ENCODE measurements around the gene RAD51AP1.
A peak's percentile ranks its signal among the peaks of the same experiment; 100 is the strongest.

The RAD51AP1 gene

GRCh38 chr12:4530160-4530559 is 8.5 kb upstream of the RAD51AP1 start:
- TF ChIP-seq, protein P1, sequence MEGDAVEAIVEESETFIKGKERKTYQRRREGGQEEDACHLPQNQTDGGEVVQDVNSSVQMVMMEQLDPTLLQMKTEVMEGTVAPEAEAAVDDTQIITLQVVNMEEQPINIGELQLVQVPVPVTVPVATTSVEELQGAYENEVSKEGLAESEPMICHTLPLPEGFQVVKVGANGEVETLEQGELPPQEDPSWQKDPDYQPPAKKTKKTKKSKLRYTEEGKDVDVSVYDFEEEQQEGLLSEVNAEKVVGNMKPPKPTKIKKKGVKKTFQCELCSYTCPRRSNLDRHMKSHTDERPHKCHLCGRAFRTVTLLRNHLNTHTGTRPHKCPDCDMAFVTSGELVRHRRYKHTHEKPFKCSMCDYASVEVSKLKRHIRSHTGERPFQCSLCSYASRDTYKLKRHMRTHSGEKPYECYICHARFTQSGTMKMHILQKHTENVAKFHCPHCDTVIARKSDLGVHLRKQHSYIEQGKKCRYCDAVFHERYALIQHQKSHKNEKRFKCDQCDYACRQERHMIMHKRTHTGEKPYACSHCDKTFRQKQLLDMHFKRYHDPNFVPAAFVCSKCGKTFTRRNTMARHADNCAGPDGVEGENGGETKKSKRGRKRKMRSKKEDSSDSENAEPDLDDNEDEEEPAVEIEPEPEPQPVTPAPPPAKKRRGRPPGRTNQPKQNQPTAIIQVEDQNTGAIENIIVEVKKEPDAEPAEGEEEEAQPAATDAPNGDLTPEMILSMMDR (IDR thresholded peaks at IDR 0.05; ENCODE audit: extremely low read depth, insufficient read depth, missing control alignments) = no peak
- in situ Hi-C loops (cut with MboI; ENCODE audit: low pct_unique_long_range_greater_than_20kb, low sequenced_read_pairs, unreplicated experiment) = loop anchor here (5.0 to 25.0 kb wide), 2 partner anchors 173 to 643 kb away; no protein-coding TSS in a partner anchor
- DNase-seq (ENCODE audit: low spot score) = no peak

DNA sequence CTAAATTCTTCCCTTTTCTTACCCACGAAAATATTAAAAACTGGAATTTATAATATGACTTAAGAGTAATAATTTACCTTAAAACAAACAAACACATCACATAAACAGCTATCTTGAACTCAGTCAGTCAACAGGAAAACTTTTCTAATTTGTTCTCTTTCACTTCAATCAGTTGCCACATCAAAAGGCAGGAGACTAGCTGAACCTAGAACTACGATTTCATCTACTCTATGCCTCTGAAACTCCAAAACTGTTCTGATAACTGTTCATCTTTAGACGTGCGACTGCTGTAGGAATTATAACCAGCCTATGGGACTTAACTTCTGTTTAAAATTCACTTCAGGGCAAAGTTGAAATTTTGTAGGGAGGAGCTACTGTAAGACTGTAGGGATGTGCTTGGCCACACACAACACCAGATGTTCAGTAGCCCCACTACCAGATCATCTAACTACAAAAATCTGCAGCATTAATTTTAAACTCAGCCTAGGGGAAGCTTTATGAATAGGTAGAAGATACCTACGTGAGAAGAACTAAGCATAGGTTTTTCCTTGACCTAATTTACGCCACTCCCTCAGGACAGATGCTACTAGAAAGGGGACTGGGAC is 7.6 kb upstream of the RAD51AP1 start:
- in situ Hi-C loops (cut with MboI; ENCODE audit: low pct_unique_long_range_greater_than_20kb, low sequenced_read_pairs, unreplicated experiment) = loop anchor here (5.0 to 25.0 kb wide), 2 partner anchors 174 to 644 kb away; no protein-coding TSS in a partner anchor
- DNase-seq (ENCODE audit: low spot score) = no peak
- TF ChIP-seq, protein P1 (IDR thresholded peaks at IDR 0.05; ENCODE audit: extremely low read depth, insufficient read depth, missing control alignments) = no peak

GRCh38 chr12:4535092-4535491 is 3.6 kb upstream of the RAD51AP1 start:
- TF ChIP-seq, protein P1 (IDR thresholded peaks at IDR 0.05; ENCODE audit: extremely low read depth, insufficient read depth, missing control alignments) = no peak
- in situ Hi-C loops (cut with MboI; ENCODE audit: low pct_unique_long_range_greater_than_20kb, low sequenced_read_pairs, unreplicated experiment) = loop anchor here (25.0 kb wide), 1 partner anchor 648 kb away; no protein-coding TSS in a partner anchor
- peak; percentile 7 for DNase-seq (ENCODE audit: low spot score)

DNA sequence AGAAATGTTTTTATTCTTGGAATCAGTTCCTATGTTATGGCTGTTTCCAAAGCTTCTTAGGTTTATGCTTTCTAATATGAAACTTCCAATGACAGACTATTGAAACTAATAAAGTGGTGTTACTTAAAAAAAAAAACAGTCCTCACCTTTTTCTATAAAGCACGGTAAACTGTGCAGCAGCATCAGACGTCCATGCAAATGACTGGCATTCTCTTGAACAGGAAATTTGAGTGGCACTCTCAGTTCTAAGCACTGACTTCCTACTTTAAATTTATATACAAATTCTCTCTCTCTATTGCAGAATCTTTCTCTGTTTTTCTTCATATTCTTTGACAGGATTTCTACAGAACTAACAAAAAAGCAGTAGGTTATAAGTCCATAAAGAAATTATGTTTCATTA is 2.8 kb upstream of the RAD51AP1 start:
- TF ChIP-seq, protein P1 (IDR thresholded peaks at IDR 0.05; ENCODE audit: extremely low read depth, insufficient read depth, missing control alignments) = no peak
- no peak for DNase-seq (ENCODE audit: low spot score)

DNA sequence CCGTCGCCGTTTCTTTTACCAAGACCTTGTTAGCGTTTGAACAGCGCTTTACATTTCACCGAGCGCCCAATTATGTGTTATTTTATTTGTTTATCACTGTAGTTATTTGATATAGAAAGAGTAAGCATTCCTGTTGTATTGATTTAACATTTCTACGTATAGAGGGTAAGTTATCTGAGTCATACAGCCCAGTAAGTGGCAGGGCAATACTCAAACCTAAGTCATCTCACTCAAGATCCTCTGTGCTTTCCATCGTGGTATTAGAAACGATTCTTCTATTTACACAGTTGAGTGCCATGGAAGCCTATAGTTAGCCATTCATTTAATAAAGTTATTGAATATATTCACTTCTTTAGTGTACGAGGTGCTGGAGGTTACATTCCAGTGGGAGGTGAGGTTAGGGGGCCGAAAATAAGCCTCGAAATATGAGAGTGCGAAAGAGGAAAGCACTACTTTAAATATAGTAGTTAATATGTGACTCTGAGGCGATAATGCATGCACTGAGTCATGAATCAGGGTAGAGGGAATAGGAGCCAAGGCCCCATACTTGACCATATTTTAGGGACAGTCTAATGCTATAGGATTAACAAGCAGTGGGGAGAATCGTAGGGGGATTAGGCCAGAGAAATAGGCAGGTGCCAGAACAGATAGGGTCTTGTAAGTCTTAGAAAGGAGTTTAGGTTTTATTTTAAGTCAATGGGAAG is 629 bp downstream of the RAD51AP1 start:
- TF ChIP-seq, protein P1 (IDR thresholded peaks at IDR 0.05; ENCODE audit: extremely low read depth, insufficient read depth, missing control alignments) = no peak
- DNase-seq (ENCODE audit: low spot score) = no peak
- in situ Hi-C loops (cut with MboI; ENCODE audit: low pct_unique_long_range_greater_than_20kb, low sequenced_read_pairs, unreplicated experiment) = loop anchor here (25.0 kb wide), 1 partner anchor 652 kb away; no protein-coding TSS in a partner anchor

More for the DNA sequence above, 2.8 kb upstream of the RAD51AP1 start:
- in situ Hi-C loops (cut with MboI; ENCODE audit: low pct_unique_long_range_greater_than_20kb, low sequenced_read_pairs, unreplicated experiment) = loop anchor here (25.0 kb wide), 1 partner anchor 649 kb away; no protein-coding TSS in a partner anchor

DNA sequence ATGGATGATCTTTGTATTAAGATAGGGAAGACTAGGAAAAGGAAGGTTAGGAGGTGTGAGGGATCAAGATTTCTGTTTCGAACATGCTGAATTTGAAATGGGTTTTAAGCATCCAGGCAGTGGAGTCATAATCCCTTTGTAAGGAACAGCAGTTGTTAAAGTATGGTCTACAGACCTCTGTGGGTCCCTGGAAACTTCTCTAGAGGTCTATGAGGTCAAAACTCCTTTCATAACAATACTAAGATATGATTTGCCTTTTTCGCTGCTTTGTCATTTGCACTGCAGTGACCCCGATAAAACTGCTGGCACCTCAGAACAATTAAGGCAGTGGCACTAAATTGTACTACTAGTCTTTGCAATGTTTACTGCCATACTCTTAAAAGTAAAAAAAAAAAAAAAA is 1.5 kb downstream of the RAD51AP1 start:
- no peak for DNase-seq (ENCODE audit: low spot score)
- in situ Hi-C loops (cut with MboI; ENCODE audit: low pct_unique_long_range_greater_than_20kb, low sequenced_read_pairs, unreplicated experiment) = loop anchor here (25.0 kb wide), 1 partner anchor 653 kb away; no protein-coding TSS in a partner anchor
- TF ChIP-seq, protein P1 (IDR thresholded peaks at IDR 0.05; ENCODE audit: extremely low read depth, insufficient read depth, missing control alignments) = no peak

Data from GM13977 (cell line).